Neutrophil (primary cell): ENCODE results near the gene BMI1.

Experiments used
- H3K27ac ChIP-seq: fragments of 200-600 bp; sonication (generic); 2 replicates; pipeline ENCODE4 v1.5.1; 2016; ENCODE audit warnings: mild to moderate bottlenecking, moderate library complexity
- H3K27me3 ChIP-seq: fragments of 200-600 bp; sonication (generic); 2 replicates; pipeline ENCODE4 v1.6.0; 2016; ENCODE audit warnings: mild to moderate bottlenecking
- H3K36me3 ChIP-seq: fragments of 200-600 bp; sonication (generic); 2 replicates; pipeline ENCODE4 v1.5.1; 2017
- H3K4me1 ChIP-seq, 2 experiments: fragments of 200-600 bp in 1 of 2; sonication (generic) in 1 of 2; 1 replicate in 1 of 2; 2 replicates in 1 of 2; pipeline versions ENCODE4 v1.5.1 to v1.6.1; 2013 to 2016; ENCODE audit warnings: low read depth in 1 of 2, low read length in 1 of 2, mild to moderate bottlenecking in 1 of 2, moderate library complexity in 1 of 2; ENCODE audit not compliant: control insufficient read depth in 1 of 2, insufficient read depth in 1 of 2
- H3K4me3 ChIP-seq, 2 experiments: fragments of 200-600 bp in 1 of 2; sonication (generic) in 1 of 2; 1 replicate in 1 of 2; 2 replicates in 1 of 2; pipeline ENCODE4 v1.5.1; 2013 to 2016; ENCODE audit warnings: low read depth in 1 of 2, low read length in 1 of 2, mild to moderate bottlenecking in 1 of 2, moderate library complexity in 1 of 2
- H3K9me3 ChIP-seq: fragments of 200-600 bp; sonication (generic); 2 replicates; pipeline ENCODE4 v1.5.1; 2016
- CTCF ChIP-seq: fragments of 200-600 bp; sonication (generic); IDR thresholded peaks from 2 replicates; pipeline ENCODE4 v1.5.1; 2016; ENCODE audit warnings: antibody characterized with exemption

The BMI1 gene

GRCh38 chr10:22370320-22370719 lies 49.4 kb downstream of the BMI1 start:
- Histone ChIP-seq H3K4me3 (no peak overlapping the region), H3K9me3 (no peaks in the 10 kb centered on the region), H3K27me3 (no peaks in the 10 kb centered on the region), H3K27ac (no peak overlapping the region), H3K4me1 (peaks cover 5 to 8% of the 10 kb centered on the region in 2 experiments), H3K36me3 (no peaks in the 10 kb centered on the region)
- TF ChIP-seq CTCF = no peak

GRCh38 chr10:22372298-22372697 lies 51.4 kb downstream of the BMI1 start:
- H3K27me3 ChIP-seq = no peaks in the 10 kb centered on the region
- no peak for TF ChIP-seq CTCF
- peaks cover 5 to 8% of the 10 kb centered on the region in 2 experiments for H3K4me1 ChIP-seq
- no peak overlapping the region for H3K4me3 ChIP-seq
- H3K9me3 ChIP-seq = no peaks in the 10 kb centered on the region
- no peaks in the 10 kb centered on the region for H3K36me3 ChIP-seq
- H3K27ac ChIP-seq = no peak overlapping the region

- no peak overlapping the region for H3K4me3 ChIP-seq
- TF ChIP-seq CTCF = no peak
- H3K36me3 ChIP-seq = no peaks in the 10 kb centered on the region
- H3K9me3 ChIP-seq = no peaks in the 10 kb centered on the region
- H3K27me3 ChIP-seq = no peaks in the 10 kb centered on the region
- H3K27ac ChIP-seq = no peak overlapping the region
- peaks cover 5 to 8% of the 10 kb centered on the region in 2 experiments for H3K4me1 ChIP-seq
Measured at GRCh38 chr10:22372917-22373316, 52.0 kb downstream of the BMI1 start.

- TF ChIP-seq CTCF = no peak
- Histone ChIP-seq H3K9me3 (no peaks in the 10 kb centered on the region), H3K4me3 (no peak overlapping the region), H3K27me3 (no peaks in the 10 kb centered on the region), H3K36me3 (no peaks in the 10 kb centered on the region), H3K27ac (no peak overlapping the region), H3K4me1 (peaks cover 1% of the 10 kb centered on the region in 2 experiments)
Measured at GRCh38 chr10:22374489-22375126, 53.7 kb downstream of the BMI1 start.

- Histone ChIP-seq H3K27ac (no peak overlapping the region), H3K9me3 (no peaks in the 10 kb centered on the region), H3K36me3 (no peaks in the 10 kb centered on the region), H3K27me3 (no peaks in the 10 kb centered on the region), H3K4me3 (no peak overlapping the region), H3K4me1 (no peaks in the 10 kb centered on the region)
- no peak for TF ChIP-seq CTCF
Measured at GRCh38 chr10:22379059-22379458, 58.2 kb downstream of the BMI1 start.
